ENCODE data around the gene BMAL2. TPM values are rescaled to one million over a fixed set of nuclear protein-coding genes. Genes with fewer than 3 reads are reported as not detected.

BMAL2 gene
- total RNA-seq: 57.8 and 75.8 TPM in 2 replicates

GRCh38 chr12:27332714-27333402 is at the start of gene BMAL2:
Gene BMAL2, plus strand, starts transcription at chr12:27332836. Its CDS starts 237 bp downstream, at chr12:27333073.

Other genes with a start within 250 kb of the BMAL2 start
- gene STK38L, start 88.5 kb upstream of the BMAL2 start, total RNA-seq: 14.5 and 19.4 TPM in 2 replicates
- gene SMCO2, start 113.9 kb downstream of the BMAL2 start, total RNA-seq: 0.31 TPM in 1 of 2 replicates, not detected in the other
- gene PPFIBP1, start 191.4 kb downstream of the BMAL2 start, total RNA-seq: 50.7 and 57.2 TPM in 2 replicates

Data from hair follicular keratinocyte (primary cell).